GM21423 (cell line): ENCODE results near the gene OXTR.

ENCODE experiments used
- ATAC-seq: cut with Tn5 transposase; IDR thresholded peaks from one replicate; pipeline ENCODE4 v1.9.1; 2021; ENCODE audit warnings: mild to moderate bottlenecking, moderate library complexity; ENCODE audit not compliant: unreplicated experiment

Gene OXTR

DNA sequence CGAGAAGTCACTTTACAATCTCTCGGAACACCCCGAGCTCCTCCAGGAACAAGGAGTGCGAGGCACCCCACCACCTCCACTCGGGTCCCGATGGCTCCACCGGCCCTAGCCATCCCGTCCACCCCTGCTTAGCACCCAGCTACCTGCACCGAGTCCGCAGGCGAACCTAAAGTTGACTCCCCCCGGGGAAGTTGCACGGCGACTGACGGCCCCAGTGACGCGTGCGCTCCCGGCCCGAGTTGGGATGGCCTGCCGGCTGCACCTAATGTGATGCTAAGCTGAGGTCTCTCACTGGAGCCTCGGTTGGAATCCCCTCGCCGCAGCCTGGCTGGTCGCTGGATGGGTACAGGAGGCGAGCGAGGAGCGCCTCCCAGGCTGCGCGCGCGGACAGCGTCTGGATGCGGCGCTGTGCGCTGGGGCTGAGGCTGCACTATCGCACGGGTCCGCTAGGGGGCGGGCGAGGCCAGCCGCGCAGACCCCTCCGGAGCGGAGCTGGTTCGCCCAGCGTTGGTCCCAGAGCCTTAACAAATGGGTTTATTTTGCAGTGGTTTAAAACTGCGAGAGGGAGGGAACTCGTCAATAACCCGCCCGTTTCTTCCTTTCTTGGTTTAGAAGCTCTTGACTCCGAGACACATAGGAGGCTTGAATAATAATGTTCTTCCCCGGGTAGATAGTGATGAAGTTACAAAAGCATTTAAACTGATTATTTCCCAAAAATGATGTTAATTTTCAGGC lies at the start of gene OXTR:
Gene OXTR, minus strand, starts transcription at position 526 of the 735 bp plus-strand sequence. CDS start 1,426 bp downstream, outside the sequence.
- ATAC-seq: peak; percentile 64

DNA sequence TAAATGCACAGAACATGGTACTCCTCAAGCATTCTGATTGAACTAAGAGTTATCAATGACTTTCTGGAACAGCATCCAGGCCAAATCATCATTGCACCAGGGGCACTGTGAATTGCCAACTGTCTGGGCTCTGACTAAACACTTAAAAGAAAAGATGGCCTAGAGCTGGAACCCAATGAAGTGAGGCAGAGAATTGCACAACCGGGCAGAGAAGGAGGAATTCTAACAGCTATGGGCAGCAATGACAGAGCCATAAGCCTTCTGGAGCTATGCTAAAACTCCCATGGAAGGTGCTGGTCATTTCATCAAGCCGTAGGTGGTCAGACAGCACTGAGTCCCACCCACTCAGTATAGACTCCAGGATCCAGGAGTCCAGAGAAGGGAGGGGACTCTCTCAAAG lies 48.1 kb upstream of the OXTR start:
- no peak for ATAC-seq

DNA sequence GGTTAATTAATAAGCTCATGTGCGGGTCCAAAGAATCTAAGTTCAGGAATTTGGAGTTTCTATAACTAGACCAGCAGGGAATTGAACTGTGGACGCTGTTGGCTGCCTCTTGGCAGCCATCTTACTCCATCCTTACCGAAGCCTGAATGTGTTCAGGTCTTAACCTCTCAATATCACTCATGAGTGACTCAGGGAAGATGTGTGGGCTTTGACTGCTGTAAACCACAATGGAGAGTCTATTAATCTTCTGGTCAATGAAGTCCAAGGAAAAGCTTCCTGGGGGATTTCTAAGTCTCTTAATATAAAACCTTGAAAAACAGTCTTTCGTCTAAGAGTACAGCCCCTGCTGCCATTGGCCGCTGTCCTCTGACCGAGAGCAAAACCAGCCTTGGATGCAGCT lies 46.7 kb upstream of the OXTR start:
- no peak for ATAC-seq

DNA sequence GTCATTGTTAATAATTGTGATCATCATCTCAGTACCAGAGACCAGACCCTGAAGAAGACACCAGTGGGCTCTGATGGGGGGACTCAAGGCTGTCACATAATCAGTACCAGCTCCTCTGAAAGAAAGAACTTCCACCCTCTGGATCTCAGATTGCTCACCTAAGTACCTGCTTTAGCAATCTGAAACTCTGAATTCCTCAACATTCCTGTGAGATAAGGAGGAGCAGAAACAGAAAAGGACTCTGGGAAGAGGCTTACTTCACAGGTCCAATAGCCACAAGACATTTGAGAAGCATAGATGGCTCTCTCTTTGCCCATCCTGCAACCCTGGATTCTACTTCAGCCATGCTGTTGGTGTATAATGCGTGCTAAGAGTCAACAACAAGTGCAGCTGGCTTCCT lies 44.0 kb upstream of the OXTR start:
- no peak for ATAC-seq

DNA sequence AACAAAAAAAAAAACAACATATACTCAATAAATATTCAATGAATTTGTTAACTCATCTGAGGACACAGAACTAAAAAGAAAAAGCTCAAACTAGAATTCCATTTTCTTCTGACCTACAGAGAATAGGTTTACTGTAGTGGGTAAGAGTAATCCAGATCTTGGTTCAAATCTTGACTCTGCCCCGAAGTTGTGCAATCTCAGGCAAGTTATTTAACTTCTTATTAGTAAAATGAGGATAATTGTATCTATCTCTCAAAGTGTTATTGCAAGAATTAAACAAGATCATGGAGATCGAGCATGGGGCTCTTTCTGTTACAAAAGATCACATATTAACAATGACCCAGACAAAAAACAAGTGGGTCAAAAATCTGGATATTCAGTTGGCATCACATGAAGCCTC lies 41.1 kb upstream of the OXTR start:
- ATAC-seq: no peak

DNA sequence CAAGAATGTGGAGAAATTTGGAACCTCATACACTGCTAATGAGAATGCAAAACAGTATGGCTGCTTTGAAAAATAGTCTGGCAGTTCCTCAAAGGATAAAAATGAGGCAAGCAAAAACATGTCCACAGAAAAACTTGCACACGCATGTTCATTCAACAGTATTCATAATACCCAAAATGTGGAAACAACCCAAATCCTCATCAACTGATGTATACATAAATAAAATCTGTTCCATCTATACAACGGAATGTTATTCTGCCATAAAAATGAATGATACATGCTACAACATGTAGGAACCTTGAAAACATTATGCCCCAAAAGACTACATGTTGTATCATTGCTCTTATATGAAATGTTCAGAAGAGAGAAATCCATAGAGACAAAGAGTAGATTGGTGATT lies 36.4 kb upstream of the OXTR start:
- no peak for ATAC-seq

DNA sequence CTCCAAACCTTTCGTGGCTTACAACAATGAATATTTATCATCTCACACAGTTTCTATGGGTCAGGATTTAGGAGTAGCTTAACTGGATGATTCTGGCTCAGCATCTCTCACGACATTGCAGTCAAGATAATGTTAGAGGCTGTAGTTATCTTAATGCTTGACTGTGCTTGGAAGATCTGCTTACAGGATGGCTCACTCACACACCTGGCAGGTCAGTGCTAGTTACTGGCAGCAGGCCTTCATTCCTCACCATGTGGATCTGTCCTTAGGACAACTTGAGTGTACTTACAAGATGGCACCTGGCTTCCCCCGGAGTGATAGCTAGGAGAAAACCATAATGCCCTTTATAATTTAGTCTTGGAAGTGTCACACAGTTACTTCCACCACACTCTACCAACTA lies 32.8 kb upstream of the OXTR start:
- ATAC-seq: no peak

DNA sequence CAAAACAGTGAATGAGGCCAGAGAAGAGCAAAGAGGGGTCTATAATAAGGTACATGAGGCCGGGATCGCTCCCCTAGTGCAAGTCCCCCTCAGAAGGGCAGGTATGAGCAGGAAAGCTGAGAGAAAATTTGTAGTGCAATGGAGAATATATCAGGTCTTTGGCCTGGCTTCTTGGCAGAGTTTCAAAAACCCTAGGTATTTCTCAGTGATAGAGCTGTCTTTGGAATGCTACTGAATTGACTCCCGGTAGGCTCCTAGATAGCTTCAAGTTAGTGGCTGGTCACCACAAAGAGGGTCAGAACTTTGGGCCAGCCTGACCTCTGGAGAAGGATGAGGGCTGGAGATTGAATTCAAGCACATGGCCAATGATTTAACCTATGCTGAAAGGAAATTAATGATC lies 30.6 kb upstream of the OXTR start:
- no peak for ATAC-seq

DNA sequence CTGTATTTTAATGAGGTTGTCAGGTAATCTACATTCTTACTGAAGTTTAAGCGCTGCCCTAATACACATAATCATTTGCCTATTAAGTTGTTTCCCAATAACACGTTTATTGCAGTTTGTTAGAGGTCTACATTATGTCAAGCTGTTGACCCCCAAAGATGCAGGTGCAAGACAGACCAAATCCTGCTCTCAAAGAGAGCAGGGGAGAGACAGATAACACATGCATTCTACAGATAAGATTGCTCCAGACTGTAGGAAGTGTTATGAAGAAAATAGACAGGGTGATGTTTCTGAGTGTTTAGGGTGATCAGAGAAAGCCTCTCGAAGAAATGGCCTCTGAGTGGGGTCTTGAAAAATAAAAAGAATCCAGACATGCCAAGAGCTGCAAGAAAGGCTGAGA lies 24.8 kb upstream of the OXTR start:
- no peak for ATAC-seq

DNA sequence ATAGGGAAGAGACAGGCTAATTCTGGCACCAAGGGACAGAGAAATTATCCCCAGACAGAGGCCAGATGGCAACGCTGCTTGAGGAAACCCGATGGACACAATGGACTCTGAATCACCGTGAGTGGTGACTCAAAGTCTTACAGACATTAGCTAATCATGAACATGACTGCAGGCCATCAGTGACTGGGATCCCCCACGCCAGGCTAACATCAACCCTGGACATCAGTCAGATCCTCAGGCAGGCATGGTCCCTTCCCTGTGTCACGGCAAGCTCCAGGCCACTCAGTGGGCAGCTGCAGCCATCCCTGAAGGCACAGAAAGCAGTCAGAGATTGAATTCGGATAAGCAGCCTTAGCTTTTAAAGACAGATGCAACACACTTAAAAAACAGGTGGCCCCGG lies 23.8 kb upstream of the OXTR start:
- ATAC-seq: no peak

DNA sequence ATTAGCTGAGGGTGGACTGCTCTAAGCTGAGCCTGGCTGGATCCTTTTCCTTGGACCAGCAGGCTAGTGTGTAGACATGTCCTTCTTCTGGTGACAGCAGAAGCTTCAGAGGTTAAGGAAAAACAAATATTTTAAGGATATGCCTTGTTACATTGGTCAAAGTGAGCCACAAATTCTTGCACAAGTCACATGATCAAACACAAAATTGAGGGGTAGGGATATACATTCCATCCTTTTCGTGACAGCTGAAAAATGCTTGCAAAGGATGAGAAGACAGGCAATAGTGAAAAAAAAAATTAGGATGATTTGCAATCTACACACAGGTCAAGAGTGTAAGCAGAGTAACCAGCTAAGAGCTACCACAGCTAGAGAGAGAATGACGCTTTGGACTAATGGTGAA lies 21.1 kb upstream of the OXTR start:
- no peak for ATAC-seq

DNA sequence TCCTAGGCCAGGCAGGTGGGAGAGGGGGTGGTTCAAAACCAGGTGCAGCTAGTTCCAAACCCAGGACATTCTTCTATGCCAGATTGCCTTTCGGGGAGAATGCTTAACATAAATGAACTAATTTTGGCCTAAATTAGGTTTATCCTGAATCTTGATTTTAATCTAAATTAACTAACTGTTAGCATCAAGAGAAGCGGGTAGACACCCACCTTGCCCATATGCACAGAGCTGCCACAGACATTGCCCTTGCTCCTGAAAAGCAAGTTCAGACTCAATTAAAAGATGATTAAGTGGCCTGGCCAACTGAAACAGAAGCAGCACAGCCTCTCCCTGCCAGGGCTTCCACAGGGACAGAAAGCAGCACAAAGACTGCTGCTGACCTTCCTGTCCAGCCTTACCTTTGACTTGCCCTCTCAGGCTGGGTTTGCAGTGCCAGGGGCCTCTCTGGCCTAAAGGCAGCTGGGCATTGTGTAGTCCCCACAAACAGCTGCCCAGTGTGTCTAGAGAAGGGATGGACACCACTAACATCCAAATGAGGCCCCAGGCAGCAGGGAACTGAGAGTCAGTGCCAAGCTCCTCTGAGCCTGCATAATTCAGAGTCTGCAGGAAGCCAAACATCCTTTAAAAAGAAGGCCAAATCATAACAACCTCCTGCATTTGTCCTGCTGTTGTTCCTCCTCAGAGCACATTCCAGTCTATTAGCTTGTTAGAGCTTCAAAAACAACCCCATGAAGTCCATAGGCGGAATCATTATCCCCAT lies 15.4 kb upstream of the OXTR start:
- no peak for ATAC-seq

DNA sequence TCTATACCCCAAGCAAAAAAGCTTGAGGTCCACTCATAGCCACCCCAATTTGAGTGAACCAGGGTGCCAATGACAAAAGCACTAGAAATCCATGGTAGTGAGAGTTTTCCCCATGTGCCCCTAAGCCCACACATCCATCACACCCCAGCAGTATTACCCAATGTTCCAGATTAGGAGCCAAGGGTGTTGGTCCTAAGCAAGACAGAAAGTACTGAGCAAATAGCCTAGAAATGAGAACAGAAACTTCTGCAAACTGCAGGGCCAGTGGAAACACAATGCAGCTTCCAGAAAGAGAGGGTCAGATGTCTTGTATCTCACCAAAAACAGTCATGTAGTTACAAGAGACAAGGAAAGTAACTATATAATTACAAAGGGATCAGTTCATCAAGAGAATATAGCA lies 10.9 kb upstream of the OXTR start:
- no peak for ATAC-seq

DNA sequence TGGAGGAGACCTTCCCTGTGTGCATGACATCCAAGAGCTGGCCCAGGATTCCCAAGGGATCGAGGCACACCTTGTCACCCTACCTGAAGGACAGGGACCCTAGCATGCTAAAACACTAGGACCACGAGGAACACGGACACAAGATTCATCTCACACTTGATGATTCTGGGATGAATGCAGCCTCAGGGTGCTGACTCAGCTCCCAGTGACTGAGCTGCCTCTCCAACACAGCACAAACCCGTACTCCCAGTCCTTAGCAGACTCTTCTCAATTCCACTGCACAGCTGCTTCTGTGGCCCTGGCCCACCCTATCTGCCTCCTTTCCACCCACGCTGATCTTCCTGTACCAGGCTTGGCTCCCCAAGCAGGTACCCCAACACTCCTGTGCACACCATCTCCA lies 9.1 kb upstream of the OXTR start:
- ATAC-seq: no peak

DNA sequence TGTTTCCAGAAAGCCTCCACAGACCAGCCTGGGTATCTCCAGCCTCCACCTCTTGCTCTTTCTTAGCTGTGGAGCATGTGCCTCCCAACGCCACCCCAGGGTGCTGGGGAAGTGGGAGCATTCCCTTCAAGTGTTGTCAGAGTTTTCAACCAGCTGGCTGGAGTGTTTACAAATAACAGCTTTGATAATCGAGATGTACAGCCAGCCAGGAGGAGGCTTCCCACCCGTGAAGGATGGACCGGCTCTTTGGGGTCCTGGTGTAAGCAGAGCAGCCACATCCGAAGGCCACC lies 8.5 kb upstream of the OXTR start:
- ATAC-seq: no peak

DNA sequence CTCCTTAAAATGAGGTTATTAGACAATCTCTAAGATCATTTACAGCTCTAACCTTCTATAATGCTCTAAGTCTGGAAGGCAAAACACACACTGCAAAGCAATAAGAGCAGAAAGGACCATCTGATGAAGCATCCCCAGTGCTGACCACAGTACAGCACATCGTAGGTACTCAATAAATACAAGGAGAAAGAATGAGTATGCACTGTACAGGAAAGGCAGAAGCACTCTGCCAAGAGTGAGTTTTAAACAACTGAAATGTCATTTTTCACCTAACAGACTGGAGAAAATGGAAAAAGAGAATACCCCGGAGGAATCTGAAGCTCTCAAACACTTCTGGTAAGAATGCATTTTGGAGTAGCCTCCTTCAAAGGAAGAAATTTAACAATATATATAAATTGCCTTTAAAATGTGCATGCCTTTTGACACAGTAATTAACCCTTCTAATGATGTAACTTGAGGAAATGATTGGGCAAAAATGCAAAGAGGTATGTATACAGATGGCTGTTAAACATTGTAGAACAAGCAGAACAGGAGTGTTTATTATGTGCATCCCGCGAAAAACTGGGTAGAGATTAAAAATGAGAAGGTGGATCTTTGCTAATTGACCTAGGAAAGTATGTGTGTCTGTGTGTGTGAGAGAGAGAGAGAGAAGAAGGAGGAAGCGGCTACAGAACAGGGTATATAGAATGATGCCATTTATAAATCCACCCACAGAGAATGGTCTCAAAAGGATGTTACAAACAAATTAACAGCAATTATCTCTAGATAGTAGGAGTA lies 8.0 kb upstream of the OXTR start:
- ATAC-seq: no peak

DNA sequence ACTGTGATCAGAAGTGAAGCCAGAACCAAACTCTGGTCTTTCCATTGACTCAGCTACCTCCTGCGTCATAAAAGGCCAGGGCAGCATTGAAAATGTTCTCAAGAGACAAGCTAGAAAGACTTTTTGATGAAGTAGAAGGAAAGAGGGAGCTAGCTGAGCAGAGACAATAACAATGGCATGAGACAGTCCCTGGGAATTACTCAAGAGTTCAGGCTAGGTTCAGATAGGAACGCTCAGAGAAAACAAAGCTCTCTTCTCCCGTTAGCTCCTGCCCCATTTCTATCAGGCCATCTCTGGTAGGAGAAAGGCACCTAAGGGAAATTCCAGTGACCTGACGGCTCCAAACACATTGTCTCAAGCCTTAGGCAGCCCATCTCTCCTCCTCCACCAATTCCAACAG lies 7.0 kb upstream of the OXTR start:
- ATAC-seq: no peak

DNA sequence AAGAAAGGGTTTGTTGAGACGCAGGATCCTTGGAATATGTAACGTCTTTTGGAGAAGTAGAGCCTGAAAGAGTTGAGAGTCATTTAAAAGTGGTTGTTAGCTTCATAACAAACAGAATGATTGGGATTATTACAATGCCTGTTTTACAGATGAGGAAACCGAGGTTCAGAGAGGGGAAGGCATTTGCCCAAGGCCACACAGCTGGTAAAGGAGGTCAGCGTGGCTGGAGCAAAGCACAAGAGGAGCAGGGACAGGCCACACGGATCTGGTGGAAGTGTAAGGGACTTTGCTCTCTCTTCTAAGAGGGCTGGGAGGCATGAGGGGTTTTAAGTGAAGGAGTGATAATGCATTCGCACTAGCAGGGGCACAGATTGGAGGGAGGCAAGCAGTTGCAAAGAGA lies 6.2 kb upstream of the OXTR start:
- ATAC-seq: no peak

DNA sequence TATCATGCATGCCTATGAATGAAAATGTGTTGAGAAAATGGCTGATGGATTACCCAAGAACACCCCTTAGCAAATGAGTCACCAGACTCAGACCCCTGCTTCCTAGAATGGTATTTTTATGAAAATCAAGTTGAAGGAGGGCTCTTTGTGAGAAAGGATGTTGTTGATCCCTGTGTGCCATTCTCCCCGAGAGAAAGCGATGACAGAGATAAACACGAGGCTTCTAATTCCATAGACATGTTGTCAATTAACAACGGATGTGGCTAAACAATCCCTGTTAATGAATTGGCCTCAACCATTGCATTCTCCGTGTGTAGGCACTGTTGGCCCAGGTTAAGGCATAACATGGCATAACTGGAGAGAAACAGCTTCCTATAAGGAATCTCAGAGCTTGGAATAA lies 5.8 kb upstream of the OXTR start:
- ATAC-seq: no peak

DNA sequence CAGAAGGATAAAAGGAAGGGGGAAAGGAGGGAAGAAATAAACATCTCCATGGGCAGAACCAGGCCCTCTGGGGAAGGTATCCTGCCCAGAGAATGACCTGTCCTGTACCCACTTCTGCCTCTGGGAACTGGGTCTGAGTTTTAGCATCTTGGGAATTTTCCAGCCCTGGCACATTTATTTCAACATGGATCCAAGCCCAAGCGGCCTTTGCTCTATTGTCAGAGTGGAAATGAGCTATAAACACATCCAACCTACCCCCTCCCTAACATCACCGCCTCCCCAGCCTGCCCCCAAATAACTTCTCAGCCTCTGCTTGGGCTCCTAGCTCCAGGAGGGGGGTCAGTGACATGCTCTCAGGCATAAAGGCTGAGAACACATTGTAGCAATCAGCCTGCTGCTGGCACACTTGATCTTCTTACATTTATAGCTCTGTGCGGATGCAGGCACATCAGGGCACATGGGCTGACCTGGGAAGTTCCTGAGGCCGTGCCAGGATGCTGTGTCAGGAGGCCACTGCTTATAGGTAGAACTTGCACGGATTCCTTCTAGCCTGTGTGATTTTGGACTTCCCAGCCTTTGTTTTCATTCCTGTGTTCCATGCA lies 4.6 kb upstream of the OXTR start:
- no peak for ATAC-seq

DNA sequence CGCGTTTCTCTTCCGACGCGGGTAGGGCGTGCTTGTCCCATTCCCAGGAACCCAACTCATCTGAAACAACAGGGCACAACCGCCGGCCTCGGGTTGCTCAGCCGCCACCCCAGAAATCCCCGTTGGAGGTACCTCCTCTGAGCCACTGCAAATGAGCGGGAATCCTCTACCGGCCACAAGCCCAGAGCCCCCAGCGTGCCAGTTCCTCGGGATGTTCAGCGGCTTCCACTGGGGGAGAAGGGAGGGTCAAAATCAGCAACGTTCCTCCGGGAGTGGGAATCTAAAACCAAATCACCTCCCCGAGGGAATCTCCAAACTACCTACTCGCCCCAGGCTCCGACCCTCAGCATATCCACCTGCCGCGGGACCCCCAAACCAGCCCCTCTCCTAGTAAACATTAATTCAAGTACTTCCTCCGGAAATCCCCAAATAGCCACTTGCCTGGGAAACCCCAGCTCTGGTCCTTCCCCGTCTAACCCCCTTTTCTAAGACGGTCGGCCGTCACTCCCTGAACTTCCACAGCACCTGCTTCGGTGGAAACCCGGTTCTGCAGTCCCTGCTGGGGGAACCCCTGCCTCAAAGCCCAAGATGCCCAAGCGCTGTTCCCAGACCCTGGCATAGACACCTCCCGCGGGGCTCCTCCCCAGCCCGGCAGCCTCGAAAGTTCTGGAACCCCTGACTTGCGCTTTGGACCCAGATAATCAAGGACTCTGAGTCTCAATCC lies 887 bp downstream of the OXTR start:
- ATAC-seq: peak; percentile 26
